Measurements from ENCODE around the gene PCDHGA1. TPM values are rescaled to one million over a fixed set of nuclear protein-coding genes. Genes with fewer than 3 reads are reported as not detected.
"Not testable (repeated sequence)": the region's sequence is repeated elsewhere in the genome, so short reads cannot be mapped to it uniquely, and the experiment has no call there.

PCDHGA1 gene
- 7.8 TPM for polyA plus RNA-seq (2012; ENCODE audit: insufficient read depth, insufficient read length, low read depth)

DNA sequence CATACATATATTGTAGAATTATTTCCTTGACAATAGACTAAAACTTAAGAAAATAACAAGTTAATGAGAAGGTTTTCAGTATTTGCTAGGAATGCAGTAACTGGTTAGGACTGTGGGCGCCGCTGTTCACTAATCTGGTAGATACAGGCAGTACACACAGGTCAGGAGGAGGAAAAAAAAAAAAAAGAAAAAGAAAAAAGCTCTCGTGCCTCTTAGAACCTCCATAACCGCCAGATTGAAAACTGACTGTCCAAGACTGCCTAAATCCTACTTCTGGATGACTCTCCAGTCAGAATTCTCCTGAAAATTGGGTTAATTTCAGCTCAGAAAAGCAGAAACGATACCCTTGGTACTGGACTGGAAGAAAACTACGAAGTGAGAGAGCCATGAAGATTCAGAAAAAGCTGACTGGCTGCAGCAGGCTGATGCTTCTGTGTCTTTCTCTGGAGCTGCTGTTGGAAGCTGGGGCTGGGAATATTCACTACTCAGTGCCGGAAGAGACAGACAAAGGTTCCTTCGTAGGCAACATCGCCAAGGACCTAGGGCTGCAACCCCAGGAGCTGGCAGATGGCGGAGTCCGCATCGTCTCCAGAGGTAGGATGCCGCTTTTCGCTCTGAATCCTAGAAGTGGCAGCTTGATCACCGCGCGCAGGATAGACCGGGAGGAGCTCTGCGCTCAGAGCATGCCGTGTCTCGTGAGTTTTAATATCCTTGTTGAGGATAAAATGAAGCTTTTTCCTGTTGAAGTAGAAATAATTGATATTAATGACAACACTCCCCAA, at the start of gene PCDHGA1:
TSS of gene PCDHGA1 (plus strand) at position 216 of the 782 bp plus-strand sequence.
- TF ChIP-seq, protein P1, sequence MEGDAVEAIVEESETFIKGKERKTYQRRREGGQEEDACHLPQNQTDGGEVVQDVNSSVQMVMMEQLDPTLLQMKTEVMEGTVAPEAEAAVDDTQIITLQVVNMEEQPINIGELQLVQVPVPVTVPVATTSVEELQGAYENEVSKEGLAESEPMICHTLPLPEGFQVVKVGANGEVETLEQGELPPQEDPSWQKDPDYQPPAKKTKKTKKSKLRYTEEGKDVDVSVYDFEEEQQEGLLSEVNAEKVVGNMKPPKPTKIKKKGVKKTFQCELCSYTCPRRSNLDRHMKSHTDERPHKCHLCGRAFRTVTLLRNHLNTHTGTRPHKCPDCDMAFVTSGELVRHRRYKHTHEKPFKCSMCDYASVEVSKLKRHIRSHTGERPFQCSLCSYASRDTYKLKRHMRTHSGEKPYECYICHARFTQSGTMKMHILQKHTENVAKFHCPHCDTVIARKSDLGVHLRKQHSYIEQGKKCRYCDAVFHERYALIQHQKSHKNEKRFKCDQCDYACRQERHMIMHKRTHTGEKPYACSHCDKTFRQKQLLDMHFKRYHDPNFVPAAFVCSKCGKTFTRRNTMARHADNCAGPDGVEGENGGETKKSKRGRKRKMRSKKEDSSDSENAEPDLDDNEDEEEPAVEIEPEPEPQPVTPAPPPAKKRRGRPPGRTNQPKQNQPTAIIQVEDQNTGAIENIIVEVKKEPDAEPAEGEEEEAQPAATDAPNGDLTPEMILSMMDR (IDR thresholded peaks at IDR 0.05; ENCODE audit: low read depth, low read length) = peak; percentile 80
- Histone ChIP-seq H3K4me1 (no peaks in the 10 kb centered on the region), H3K4me3 (ENCODE audit: low read depth, low read length) (peak within 1 kb of the TSS; percentile 66), H3K36me3 (no peaks in the 10 kb centered on the region), H3K27me3 (no peaks in the 10 kb centered on the region), H3K9me3 (no peaks in the 10 kb centered on the region)
- peak; percentile 78 for DNase-seq

DNA sequence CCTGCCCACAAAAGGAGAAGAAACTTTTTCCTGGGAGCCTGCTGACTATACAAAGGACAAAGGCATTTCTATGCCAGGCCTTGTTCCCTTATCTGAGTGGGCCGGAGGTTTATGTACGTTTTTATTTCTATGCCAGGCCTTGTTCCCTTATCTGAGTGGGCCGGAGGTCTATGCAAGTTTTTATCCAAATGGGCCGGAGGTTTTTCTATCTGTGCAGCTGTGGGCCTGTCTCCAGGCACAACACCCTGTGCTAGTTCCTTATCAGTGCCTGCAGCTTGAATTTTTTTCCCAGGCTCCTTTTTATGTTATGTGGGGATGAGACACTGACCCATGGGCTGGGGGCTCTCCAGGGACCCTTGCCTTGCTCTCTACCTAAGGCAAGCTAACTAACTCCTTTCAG, 31.9 kb upstream of the PCDHGA1 start:
- TF ChIP-seq, protein P1 (IDR thresholded peaks at IDR 0.05; ENCODE audit: low read depth, low read length) = no peak
- Histone ChIP-seq H3K36me3 (no peaks in the 10 kb centered on the region), H3K9me3 (no peaks in the 10 kb centered on the region), H3K4me3 (ENCODE audit: low read depth, low read length) (no peak overlapping the region), H3K27me3 (no peaks in the 10 kb centered on the region), H3K4me1 (no peaks in the 10 kb centered on the region)
- DNase-seq = peak; percentile 25

DNA sequence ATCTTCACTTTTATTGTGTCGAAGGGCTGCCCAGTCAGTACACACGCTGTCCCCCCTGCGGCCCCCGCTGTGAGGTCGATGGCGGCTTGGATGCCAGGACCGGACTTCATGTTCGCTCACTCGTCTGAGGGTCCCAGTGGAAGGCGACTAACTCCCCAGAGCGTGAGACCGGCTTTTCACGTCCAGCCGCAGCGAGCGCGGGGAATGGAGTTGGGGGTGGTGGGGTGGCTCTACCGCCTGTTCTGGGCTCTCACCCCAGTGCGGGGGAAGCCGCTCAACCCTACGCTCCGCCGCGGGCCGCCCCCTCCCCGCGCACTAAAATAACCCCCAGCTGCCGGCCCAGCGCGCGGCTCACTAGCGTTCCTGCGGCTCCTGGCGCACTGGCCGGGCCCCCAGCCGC, 26.6 kb upstream of the PCDHGA1 start, which contains the start of gene SLC25A2:
TSS of gene SLC25A2 (minus strand) at position 294 of the 400 bp plus-strand sequence. CDS start at position 110, 184 bp downstream.
- TF ChIP-seq, protein P1 (IDR thresholded peaks at IDR 0.05; ENCODE audit: low read depth, low read length) = no peak
- no peak for DNase-seq
- Histone ChIP-seq H3K4me1 (no peaks in the 10 kb centered on the region), H3K27me3 (no peaks in the 10 kb centered on the region), H3K36me3 (no peaks in the 10 kb centered on the region), H3K9me3 (no peaks in the 10 kb centered on the region), H3K4me3 (ENCODE audit: low read depth, low read length) (no peak within 1 kb of the TSS)

DNA sequence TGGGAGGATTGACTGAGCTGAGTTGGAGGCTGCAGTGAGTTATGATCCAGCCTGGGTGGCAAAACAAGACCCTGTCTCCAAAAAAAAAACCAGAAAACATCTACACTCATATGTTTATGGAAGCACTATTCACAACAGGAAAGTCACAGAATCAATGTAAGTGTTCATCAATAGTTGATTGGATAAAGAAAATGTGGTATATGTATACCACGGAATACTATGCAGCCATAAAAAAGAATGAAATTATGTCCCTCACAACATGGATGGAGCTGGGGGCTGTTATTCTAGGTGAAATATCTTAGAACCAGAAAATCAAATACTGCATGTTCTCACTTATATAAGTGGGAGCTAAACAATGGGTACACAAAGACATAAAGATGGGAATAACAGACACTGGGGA, 23.7 kb upstream of the PCDHGA1 start:
- Histone ChIP-seq H3K9me3 (no peaks in the 10 kb centered on the region), H3K4me1 (no peaks in the 10 kb centered on the region), H3K27me3 (no peaks in the 10 kb centered on the region), H3K36me3 (no peaks in the 10 kb centered on the region), H3K4me3 (ENCODE audit: low read depth, low read length) (no peak overlapping the region)
- no peak for DNase-seq
- TF ChIP-seq, protein P1 (IDR thresholded peaks at IDR 0.05; ENCODE audit: low read depth, low read length) = no peak

DNA sequence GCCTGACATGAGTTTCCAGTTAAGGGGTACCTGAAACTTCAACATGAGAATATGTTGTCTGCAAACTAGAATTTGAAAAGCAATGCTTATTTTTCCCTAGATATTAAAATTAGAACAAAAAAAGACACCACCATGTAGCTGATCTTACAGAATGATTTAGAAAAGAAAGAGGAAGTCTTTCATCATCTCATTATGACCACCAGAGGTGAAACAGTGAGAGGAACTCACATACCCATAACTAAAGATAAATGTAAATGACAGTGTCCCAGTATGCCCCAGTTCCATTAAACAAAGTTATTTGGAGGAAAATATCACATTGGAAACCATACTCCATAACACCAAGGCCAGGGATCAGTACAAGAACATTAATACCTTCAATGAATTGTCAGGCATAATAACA, 16.6 kb upstream of the PCDHGA1 start:
- Histone ChIP-seq H3K27me3 (no peaks in the 10 kb centered on the region), H3K4me1 (no peaks in the 10 kb centered on the region), H3K4me3 (ENCODE audit: low read depth, low read length) (no peak overlapping the region), H3K36me3 (peaks cover 41% of the 10 kb centered on the region), H3K9me3 (no peaks in the 10 kb centered on the region; the same call in 1 of the 2 replicates)
- DNase-seq = no peak
- TF ChIP-seq, protein P1 (IDR thresholded peaks at IDR 0.05; ENCODE audit: low read depth, low read length) = no peak

DNA sequence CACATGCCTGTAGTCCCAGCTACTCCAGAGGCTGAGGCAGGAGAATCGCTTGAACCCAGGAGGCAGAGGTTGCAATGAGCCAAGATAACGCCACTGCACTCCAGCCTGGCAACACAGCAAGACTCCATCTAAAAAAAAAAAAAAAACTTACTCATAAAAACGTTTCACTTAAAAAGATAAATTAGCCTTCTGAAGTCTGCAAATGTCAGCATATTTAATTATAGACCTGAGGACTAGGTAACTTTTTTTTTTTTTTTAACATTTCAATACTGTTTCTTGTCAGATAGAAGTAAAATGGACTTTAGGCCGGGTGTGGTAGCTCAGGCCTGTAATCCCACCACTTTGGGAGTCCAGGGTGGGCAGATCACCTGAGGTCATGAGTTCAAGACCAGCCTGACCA, 13.4 kb upstream of the PCDHGA1 start:
- peaks cover 11% of the 10 kb centered on the region for H3K9me3 ChIP-seq
- DNase-seq = not testable (repeated sequence)
- peaks cover 54% of the 10 kb centered on the region for H3K36me3 ChIP-seq

More for the DNA sequence above, 13.4 kb upstream of the PCDHGA1 start:
- not testable (repeated sequence) for H3K4me1 ChIP-seq; H3K27me3 ChIP-seq; H3K4me3 ChIP-seq (ENCODE audit: low read depth, low read length)
